HUDEP-2 (cell line): Measurements from ENCODE around the gene ITPR3.

Experiments used
- DNase-seq, 76 experiments: peaks; one replicate each; lab custom pipeline; 2025; ENCODE audit not compliant: unreplicated experiment in 76 of 76; lab: John Stamatoyannopoulos, UW

ITPR3 gene

DNA sequence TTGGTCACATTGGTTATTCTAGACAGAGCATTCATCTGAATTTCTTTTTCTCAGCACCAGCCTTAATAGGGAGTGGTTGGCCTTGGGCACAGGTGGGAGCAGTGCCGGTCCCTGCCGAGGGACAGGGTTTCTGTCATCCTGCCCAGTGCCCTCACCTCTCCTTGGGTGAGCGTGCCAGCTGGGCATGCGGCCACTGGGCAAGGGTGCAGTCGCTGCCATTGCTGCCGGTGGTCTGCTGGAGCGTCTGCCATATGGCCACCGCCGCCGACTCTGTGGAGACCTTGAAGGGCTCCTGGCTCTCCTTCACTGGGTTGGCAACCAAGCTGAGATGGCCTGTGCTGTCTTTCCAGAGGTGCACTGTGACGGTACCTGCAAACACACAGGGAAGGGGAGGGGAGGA lies 106.8 kb downstream of the ITPR3 start:
- no peak for DNase-seq

DNA sequence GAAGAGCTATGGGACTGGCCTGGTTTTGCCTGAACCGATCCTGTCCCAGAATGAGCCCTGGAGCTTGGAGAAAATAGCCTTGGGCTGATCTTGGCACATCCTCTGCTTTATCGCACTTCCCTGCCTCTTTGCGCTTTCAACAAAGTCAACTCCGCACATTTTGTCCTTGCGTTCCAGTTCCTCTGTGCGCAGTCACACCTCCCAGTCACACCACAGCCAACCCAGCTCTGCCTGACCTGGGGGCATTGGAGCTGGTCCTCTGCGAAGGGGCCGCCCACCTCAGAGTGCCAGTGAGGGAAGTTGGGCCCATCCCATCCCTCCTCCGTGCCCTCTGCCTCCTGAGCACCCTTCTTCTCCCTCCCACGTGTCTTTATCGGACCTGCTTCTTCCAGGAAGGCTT lies 107.3 kb downstream of the ITPR3 start:
- DNase-seq, result no peak

DNA sequence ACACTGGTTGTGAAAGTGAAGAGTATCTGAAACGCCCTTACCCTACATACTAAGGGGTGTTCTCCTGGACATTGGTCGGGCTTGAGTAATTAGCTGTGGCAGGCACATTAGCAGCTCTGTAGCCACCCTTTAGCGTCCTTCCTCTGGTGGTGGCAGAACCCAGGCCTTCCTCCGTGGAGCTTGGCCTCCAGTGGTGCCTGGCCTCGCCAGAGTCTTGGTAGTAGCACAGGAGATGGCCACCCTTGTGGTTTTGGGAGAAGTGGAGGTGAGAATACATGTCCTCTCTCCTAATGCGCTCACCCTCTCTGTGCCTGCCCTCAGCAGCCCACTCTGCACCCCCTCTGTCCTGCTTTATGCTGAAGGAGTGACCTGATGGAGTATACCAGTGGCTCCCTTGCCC lies 107.9 kb downstream of the ITPR3 start:
- no peak for DNase-seq

DNA sequence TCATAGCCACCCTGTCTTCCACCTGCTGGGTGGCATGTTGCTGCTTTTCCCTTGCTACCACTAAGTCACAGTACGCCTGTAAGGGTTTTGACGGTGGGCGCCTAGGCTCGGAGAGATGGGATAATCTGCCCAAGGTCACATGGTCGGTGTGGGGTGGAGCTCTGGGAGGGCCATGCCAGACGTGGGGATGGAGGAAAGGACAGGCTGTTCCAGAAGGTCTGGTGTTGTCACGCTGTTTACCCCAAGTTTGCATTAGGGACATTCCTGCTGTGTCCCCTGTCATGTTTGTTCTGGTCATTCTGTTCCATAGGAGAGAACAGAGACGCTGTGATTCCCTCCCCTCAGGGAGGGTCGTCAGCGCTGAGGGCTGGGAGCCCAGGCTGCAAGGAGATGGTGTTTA lies 109.5 kb downstream of the ITPR3 start:
- DNase-seq, result no peak

DNA sequence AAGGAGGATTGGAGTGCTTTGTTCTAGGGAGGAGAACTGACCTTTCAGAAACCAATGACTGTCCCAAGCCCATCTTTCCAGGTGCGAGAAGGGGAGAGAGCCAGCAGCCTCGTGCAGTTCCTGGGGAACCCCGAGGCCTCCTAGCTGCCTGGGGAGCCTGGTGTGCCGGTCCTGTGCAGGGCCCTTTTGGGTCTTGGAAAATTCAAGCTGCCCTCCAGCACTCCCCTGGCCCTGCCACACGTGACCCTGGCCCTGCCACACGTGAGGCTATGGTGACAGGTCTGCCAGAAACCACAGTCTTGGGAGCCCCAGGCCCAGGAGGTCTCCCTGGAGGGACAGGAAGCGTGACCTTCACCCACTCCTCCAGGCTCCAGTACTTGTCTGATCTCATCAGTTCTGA lies 109.9 kb downstream of the ITPR3 start:
- DNase-seq, result no peak

DNA sequence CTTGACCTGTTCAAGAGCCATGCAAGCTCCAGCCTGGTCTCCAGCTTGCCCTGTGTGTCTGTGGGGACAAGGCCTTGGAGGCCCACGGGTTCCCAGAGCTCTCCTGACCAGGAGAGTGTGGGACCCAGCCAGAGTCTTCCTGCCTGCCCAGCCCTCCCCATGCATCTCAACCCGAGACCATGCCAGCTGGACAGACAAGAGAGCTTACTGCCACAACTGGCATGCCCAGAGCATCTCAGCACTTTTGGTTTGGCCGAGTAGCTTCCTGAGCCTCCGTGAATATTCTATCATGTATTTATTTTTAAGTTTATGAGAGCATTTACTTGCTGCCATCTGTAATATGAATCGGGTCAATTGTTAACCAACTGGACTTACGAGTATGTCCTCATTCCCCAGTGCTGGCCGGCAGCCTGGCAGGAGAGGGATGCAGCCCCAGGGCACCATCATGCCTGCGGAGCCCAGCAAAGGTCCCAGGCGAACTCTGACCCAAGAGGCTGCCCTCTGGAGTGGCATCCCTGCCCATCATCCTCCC lies 110.7 kb downstream of the ITPR3 start:
- no peak for DNase-seq

DNA sequence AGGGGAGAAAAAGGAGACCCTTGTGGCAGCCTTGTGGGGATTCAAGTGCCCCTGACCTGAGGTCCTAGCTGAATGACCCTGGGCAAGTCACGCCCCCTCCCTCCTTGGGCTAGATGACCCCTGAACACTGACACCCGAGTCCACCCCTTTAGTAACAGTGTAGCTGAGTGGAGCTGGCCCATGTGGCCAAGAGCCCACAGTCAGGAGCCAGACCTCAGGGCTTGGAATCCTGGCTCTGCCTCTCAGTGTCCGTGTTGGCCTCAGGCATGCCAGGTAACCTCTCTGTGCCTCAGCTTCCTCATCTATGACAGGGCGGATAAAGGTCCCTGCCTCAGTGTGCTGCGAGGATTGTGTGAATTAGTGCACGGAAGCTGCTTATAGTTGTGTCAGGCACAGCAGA lies 111.3 kb downstream of the ITPR3 start:
- DNase-seq, result no peak

DNA sequence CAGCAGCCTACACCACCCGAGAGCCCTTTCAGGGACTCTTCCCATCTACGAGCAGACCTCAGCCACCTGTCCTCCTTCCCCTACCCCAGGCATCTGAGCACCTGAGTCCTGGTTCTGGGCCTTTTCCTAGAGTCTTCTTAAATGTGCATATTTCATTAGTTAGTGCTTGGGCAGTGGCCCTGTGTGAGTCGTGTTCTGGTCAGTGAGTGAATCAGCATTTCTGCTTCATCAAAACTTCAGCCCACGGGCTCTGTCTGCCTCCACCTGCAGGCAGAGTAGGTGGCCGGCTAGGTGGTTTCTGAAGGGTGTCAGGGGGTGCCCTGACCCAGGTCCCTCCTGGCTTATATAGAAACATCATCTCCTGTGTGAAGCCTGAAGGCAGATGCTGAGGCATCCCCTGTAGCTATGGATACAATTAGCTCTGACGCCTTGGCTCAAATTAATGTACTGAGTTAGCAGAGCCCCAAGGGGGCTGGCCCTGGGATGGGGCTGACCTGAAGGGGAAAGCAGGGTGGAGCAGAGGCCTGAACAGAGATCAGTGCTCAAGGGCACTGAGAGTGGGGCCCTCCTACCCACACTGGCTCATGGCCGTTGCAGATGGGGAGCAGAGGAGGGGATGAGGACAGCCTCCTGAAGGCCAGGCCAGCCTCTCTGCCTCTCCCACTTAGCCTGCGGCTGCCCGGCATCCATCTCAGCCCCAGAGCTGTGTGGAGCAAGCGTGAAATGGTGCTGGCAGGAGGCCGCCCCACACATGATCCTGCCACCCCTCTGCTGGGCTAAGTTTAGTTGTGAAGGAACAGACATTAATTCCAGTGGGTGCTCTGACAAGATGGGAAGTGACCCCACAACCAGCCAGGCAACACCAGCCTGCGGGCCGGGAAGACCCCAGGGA lies 111.9 kb downstream of the ITPR3 start:
- no peak for DNase-seq

DNA sequence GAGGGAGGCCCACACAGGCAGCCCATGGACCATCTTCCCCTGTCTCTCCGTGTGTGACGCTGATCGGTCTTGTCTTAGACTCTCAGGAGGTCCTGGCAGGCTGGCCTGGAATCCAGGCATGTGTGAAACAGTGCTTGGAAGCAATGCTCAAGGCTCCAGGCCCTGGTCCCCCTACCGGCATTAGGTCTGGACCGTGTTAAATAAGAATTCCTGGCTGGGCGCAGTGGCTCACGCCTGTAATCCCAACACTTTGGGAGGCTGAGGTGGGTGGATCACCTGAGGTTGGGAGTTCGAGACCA lies 112.5 kb downstream of the ITPR3 start:
- DNase-seq, result no peak

DNA sequence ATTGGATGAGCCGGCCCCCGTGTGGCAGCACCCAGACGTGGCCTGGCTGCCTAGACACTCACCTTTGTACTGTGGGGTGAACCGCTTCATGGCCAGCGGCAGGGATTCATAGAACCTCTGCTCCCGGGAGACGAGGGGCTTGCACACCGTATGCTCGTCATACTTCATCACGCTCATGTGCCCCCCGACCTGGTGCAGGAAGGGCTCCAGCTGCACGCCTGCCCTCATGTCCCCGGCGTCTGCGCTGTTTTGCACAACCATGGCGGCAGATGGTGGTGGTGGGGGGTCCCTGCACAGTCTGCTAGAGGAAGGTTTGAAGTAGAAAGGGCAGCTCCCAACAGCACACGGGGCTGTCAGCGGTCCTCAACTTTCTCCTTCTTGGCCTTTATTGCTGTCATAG lies 114.1 kb downstream of the ITPR3 start:
- no peak for DNase-seq

DNA sequence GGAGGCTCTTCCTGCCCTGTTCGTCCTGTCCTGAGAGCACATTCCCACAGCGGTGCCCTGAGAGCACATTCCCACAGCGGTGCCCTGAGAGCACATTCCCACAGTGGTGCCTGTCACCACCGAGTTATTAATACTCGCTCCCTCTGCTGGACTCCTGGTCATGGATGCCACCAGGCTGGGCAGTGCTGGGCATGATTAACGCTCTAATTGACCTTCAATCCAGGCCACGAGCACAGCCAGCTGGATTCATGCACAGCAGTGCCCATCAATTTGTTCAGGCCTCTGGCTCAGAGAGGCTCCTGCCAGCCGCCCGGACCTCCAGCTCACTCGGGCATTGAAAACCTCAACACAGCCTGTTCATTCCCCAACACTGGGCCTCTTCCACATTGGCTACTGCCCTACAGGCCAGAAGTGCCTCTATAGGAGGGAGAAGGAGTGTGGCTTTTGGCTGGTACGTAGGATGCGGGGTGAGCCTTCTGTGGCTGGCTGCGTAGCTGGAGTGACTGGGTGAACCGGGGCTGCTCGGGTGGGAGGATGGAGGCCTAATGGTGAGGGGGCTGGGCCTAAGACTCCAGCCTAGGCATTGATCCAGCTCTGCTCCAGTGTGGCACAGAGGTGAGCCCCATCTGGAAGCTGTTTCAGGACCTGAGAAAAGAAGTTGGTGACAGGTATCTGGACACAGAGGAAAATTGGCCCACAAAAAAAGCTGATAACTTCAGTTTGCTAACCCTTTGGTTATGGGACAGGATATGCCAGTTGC lies 116.3 kb downstream of the ITPR3 start:
- DNase-seq, result no peak

DNA sequence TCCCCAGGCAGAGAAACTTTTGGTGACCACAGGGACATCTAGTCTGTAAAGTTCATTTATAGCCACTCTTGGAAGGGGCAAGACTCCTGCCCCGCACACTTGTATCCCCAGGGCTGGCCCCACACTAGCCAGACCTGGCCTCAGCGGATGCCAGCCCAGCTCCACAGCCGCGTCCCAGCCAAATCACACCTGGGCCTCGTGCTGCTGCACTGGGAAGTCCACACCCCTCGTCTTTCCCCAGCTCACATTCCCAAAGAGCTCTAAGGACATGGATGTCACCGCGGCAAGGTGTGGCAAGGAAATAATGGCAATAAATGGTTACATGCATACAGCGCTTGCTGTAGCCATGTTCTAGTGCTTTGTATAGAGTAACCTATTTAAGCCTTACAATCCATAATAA lies 117.0 kb downstream of the ITPR3 start:
- no peak for DNase-seq

DNA sequence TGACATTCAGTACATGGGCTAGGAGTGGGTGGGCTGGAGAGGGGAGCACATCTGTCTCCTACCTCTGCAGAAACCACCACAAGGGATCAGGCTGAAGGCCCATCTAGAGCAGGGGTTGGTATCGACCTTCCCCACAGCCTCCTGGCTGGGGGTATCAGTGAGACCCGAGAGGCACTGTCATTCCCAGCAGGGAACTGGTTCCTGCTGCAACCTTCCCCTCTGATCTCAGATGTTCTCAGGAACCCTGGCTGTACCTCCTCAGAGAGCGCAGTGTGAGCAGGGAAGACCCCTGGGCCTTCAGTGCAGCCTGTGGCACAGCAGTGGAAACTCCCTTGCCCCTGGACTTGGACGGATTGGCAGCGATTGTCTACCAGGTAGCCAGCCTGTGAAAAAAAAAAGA lies 117.8 kb downstream of the ITPR3 start:
- DNase-seq, result no peak

DNA sequence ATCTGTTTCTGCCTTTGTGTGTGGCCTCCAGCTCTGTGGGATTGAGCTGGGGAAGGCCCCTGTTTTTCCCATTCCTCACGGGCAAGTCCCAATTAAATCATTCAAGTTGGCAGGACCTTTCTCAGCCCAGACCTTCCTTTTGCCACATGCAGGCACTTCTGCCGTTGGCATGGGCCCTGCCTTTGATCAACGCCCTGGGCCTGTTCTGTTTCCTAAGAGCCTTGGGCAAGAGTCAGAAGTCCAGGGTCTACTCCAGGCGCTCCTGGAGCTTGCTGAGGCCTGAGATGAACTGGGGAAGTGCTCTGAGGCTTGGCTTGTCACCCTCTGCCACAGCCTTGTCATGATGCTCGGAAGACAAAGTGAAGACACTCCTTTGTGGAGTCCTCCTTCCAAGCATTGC lies 118.4 kb downstream of the ITPR3 start:
- DNase-seq, result no peak

DNA sequence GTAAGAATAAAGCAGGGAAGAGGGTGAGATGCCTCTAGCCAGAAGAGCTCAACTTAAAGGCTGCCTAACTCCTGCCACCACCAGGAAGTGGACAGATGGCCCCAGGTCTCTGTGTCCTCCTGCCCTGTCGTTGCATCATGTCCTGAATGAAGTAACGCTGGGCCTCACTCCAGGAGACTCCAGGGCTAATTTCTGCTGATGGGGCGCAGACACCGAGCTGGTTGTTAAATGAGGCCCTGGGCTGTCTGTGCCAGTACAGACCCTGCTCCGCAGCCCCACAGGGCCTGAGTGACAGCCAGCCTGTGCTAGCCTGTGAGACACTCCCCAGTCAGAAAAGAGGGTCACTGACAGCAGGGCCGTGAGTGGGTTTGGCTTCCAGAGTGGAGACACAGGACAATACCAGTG lies 119.1 kb downstream of the ITPR3 start:
- no peak for DNase-seq

DNA sequence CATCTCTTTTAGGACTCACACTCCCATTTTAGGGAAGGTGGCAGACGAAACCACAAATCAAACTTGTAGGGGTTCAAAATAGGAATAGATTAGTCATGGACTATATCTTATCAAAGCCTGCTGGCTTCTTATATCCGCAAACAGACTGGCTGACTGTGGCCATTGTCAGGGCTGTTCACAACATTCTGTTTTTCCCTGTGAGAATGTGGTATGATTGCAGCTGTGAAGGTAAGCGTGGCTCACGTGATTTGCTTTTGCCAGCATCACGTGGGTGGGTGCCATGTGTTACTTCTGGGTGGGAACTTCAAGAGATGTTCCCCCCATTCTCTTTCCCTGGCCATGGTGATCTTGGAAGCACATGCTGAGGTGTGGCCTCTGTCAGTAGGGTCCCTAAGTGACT lies 119.7 kb downstream of the ITPR3 start:
- peak in 1 of 76 experiments; percentile 19 for DNase-seq

DNA sequence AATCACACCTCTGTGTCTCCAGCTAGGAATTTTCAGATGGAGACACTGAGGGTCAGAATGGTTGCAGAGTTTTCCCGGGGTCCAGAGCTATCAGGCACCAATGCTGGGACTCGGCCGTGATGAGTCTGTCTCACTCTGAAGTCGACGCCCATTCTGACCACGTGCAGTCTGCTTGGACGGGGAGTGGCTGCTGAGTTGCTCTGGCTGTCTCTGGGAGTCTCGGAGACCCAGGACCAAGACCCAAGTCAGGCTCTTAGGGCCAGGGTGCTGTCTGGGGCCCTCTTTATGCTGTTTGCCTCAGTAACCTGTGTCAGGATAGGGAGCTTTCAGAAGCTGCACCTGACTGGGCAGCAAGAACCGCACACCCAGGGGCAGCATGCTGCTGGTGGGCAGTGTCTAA lies 121.0 kb downstream of the ITPR3 start:
- DNase-seq, result peak in 8 of 76 experiments; percentile 2 to 17 (median 8)

DNA sequence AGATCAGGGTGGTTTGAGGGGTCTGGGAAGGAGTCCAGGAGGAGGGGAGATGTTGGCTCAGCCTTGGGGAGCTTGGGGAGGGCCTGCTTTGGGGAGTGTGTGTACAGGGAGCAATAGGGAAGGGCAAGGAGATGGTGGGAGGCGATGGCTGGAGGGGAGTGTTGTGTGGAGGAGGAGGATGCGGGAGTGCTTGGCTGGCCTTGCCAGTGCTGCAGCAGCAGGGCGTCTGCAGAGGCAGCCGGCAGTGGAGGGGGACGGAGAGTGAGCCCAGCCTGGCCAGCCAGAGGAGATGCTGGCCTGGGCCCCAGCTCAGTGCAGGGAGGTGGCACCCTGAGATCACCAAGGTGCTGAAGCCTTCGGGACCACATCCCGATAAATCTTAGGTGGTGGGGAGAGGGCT lies 121.7 kb downstream of the ITPR3 start:
- no peak for DNase-seq

DNA sequence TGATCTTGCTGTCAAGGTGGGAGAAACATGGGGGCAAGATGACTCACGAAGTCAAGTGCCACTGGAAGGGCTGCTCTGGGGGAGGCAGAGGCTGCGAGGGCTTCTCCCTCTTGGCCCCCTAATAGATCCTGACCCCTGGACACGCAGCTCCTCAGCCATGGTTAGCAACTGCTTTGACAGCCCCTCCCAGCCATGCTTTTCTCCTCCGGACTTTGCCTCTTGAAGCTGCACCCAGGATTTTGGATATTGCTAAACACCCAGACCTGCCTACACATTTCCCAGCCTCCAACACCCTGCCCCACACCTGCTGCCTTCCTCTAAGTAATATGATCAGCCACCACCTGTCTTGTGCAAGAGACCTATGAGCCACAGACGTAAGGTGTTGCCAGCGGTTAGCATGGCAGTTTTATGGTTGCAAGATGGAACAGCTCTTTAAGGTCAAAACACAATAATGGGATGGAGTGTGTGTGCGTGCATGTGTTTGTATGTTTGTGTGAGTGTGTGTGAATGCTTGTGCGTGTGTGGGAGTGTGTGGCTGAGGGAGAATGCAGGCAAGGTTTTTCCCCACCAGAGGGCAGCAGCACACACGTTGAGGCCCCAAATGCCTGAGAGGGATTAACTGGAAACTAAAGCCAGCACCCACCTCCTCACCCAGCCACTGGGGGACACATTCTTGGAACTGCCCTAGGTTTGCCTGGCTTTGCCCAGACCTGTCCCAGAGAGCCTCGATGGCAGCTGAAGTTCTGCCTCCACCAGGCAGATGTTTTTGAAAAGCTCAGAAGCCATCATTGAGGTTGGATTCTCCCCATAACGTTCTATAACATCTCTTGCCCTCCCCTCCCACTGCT lies 123.1 kb downstream of the ITPR3 start:
- peak in 57 of 76 experiments; percentile 6 to 79 (median 47) for DNase-seq

DNA sequence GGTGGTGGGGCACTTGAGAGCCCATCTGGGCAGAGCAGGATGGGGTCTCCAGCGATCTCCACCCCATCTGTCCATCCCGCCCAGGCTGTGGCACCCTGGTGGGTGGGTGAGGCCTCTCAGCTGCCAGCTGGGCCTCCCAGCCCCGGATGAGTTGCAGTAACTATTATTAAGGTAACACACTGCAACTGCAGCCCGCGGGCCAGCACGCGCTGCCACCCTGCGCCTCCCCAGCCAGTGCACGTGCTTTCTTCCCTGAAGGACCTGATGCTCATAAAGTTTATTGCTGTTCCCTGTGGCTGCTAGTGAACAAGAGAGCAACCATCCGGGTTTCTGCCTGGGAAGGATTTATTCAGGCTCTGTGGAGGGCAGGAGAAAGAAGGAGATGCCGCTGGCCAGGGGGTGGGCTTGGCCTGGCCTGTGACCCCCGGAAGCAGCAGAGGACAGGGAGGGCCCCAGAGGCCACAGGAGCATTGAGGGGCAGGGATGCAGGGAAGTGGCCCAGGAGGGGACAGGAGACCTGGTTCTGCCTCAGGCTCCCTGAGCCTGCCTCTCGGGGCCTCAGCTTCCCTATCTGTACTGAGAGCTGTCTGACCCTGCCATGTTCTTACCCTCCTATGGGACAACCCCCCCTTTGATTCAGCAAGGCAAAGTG lies 123.9 kb downstream of the ITPR3 start:
- DNase-seq, result no peak

DNA sequence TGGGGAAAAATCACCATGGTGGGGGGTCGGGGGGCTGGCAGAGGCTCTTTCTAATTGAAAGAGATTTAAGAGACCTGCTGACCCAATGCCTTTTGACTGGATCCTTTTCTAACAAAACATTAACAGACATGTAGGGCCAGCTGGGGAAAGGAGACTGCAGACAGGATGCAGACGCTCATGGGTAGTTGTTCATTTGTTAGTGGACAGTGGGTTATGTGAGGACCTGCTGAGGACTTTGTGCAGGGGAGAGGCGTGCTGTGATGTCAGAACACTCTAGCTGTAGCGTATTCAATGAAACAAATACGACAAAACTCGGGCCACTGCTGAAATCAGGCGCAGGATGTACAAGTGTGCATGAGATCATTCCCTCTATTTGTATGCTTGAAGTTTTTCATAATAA lies 124.4 kb downstream of the ITPR3 start:
- DNase-seq, result no peak
